Endodermal cell (in vitro differentiated cells): ENCODE measurements around the gene PDGFC. TPM values are rescaled to one million over a fixed set of nuclear protein-coding genes. Genes with fewer than 3 reads are reported as not detected.

Source experiments
- DNase-seq: peaks from one replicate; pipeline ENCODE4 v3.0.0-alpha.2; 2017
- H3K27ac ChIP-seq: 2 replicates; pipeline ENCODE4 v1.5.1; 2013; ENCODE audit warnings: mild to moderate bottlenecking, low read depth, low read length, moderate library complexity
- H3K27me3 ChIP-seq: 2 replicates; pipeline ENCODE4 v1.6.1; 2013; ENCODE audit warnings: mild to moderate bottlenecking, low read length, moderate library complexity; ENCODE audit not compliant: insufficient read depth, control insufficient read depth, poor library complexity, severe bottlenecking
- H3K36me3 ChIP-seq: 2 replicates; pipeline ENCODE4 v1.7.0; 2013; ENCODE audit warnings: mild to moderate bottlenecking, low read length, moderate library complexity; ENCODE audit not compliant: control insufficient read depth, insufficient read depth
- H3K4me1 ChIP-seq: one replicate; pipeline ENCODE4 v1.7.0; 2013; ENCODE audit warnings: low read length; ENCODE audit not compliant: control insufficient read depth, insufficient read depth
- H3K4me3 ChIP-seq: 2 replicates; pipeline ENCODE4 v1.5.1; 2013; ENCODE audit warnings: mild to moderate bottlenecking, low read length, moderate library complexity
- H3K9ac ChIP-seq: 2 replicates; pipeline ENCODE4 v1.6.1; 2013; ENCODE audit warnings: mild to moderate bottlenecking, low read length, moderate library complexity; ENCODE audit not compliant: poor library complexity, severe bottlenecking; ENCODE audit errors: extremely low read depth
- H3K9me3 ChIP-seq: 2 replicates; pipeline ENCODE4 v1.6.1; 2013; ENCODE audit warnings: mild to moderate bottlenecking, low read length, moderate library complexity; ENCODE audit not compliant: control insufficient read depth
- H3K27ac Mint-ChIP-seq: 2 replicates; pipeline ENCODE4 v1.8.0; 2020; ENCODE audit warnings: mixed read lengths
- H3K27me3 Mint-ChIP-seq: 2 replicates; pipeline ENCODE4 v1.8.0; 2021; ENCODE audit warnings: mild to moderate bottlenecking, mixed read lengths; ENCODE audit not compliant: insufficient read depth
- H3K36me3 Mint-ChIP-seq: 2 replicates; pipeline ENCODE4 v1.8.0; 2020; ENCODE audit warnings: low read depth, mixed read lengths
- H3K4me1 Mint-ChIP-seq: 2 replicates; pipeline ENCODE4 v1.8.0; 2020; ENCODE audit warnings: mixed read lengths
- H3K4me3 Mint-ChIP-seq: 2 replicates; pipeline ENCODE4 v1.8.0; 2020; ENCODE audit warnings: mild to moderate bottlenecking, moderate library complexity, mixed read lengths
- H3K9me3 Mint-ChIP-seq: 2 replicates; pipeline ENCODE4 v1.8.0; 2020; ENCODE audit warnings: mild to moderate bottlenecking, mixed read lengths
- WGBS, 2 experiments: methylation state at CpG; one replicate each; pipeline versions ENCODE4 v1.1.5 to v1.1.7; 2013; ENCODE audit warnings: missing lambda C conversion rate in 2 of 2, mixed read lengths in 1 of 2; ENCODE audit not compliant: insufficient coverage in 1 of 2, insufficient read length in 1 of 2; 5-methylcytosine and 5-hydroxymethylcytosine counted together
- total RNA-seq, 2 donors: library from RNA; stranded (reverse); fragmentation: NEBNext Ultra II Directional in 1 of 2; extraction: Animal tissue kit (Norgen Biotek cat#: 25700) in 1 of 2; gene quantifications; 2 replicates in 1 of 2; 3 replicates in 1 of 2; pipeline ENCODE4 v1.2.1, GENCODE V29; 2021
- TF ChIP-seq, protein P1 (sequence below): fragments of 200-600 bp; sonication (generic); conservative IDR thresholded peaks from 2 replicates; pipeline ENCODE4 v1.5.0; 2021; ENCODE audit warnings: antibody characterized with exemption, mild to moderate bottlenecking

Gene PDGFC
- total RNA-seq, 2 donors from 2014 or later: 5.5 to 6.8 TPM

GRCh38 chr4:156923525-156923924 is 48.1 kb downstream of the PDGFC start:
- H3K9me3 Mint-ChIP-seq: peaks cover 7% of the 10 kb centered on the region
- no peaks in the 10 kb centered on the region for H3K4me1 Mint-ChIP-seq
- Histone ChIP-seq H3K9me3 (no peaks in the 10 kb centered on the region), H3K4me3 (no peak overlapping the region), H3K27ac (no peak overlapping the region), H3K4me1 (no peaks in the 10 kb centered on the region), H3K36me3 (no peaks in the 10 kb centered on the region), H3K9ac (no peak overlapping the region), H3K27me3 (no peaks in the 10 kb centered on the region)
- no peaks in the 10 kb centered on the region for H3K36me3 Mint-ChIP-seq
- no peaks in the 10 kb centered on the region for H3K27me3 Mint-ChIP-seq
- no peak overlapping the region for H3K4me3 Mint-ChIP-seq
- no peak for DNase-seq
- WGBS, 2 experiments: 67 to 82% methylated on average over 1 of the region's 1 CpG
- TF ChIP-seq, protein P1, sequence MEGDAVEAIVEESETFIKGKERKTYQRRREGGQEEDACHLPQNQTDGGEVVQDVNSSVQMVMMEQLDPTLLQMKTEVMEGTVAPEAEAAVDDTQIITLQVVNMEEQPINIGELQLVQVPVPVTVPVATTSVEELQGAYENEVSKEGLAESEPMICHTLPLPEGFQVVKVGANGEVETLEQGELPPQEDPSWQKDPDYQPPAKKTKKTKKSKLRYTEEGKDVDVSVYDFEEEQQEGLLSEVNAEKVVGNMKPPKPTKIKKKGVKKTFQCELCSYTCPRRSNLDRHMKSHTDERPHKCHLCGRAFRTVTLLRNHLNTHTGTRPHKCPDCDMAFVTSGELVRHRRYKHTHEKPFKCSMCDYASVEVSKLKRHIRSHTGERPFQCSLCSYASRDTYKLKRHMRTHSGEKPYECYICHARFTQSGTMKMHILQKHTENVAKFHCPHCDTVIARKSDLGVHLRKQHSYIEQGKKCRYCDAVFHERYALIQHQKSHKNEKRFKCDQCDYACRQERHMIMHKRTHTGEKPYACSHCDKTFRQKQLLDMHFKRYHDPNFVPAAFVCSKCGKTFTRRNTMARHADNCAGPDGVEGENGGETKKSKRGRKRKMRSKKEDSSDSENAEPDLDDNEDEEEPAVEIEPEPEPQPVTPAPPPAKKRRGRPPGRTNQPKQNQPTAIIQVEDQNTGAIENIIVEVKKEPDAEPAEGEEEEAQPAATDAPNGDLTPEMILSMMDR: no peak
- H3K27ac Mint-ChIP-seq: no peak overlapping the region

GRCh38 chr4:156915221-156915620 is 56.4 kb downstream of the PDGFC start:
- H3K36me3 ChIP-seq: no peaks in the 10 kb centered on the region
- H3K9me3 Mint-ChIP-seq: no peaks in the 10 kb centered on the region
- H3K27me3 ChIP-seq: no peaks in the 10 kb centered on the region
- H3K27ac ChIP-seq: no peak overlapping the region
- no peaks in the 10 kb centered on the region for H3K36me3 Mint-ChIP-seq
- no peak overlapping the region for H3K4me3 Mint-ChIP-seq
- no peak overlapping the region for H3K9ac ChIP-seq
- H3K4me1 Mint-ChIP-seq: no peaks in the 10 kb centered on the region
- no peaks in the 10 kb centered on the region for H3K9me3 ChIP-seq
- DNase-seq: no peak
- no peak overlapping the region for H3K27ac Mint-ChIP-seq
- no peak overlapping the region for H3K4me3 ChIP-seq
- TF ChIP-seq, protein P1: no peak
- H3K4me1 ChIP-seq: no peaks in the 10 kb centered on the region
- H3K27me3 Mint-ChIP-seq: no peaks in the 10 kb centered on the region
- WGBS, 2 experiments: 91% methylated on average over 2 of the region's 2 CpGs; no CpG with 5 or more reads in 1 of the 2 experiments

- Mint-ChIP-seq H3K4me3 (no peak overlapping the region), H3K27me3 (no peaks in the 10 kb centered on the region), H3K4me1 (no peaks in the 10 kb centered on the region), H3K27ac (no peak overlapping the region), H3K9me3 (no peaks in the 10 kb centered on the region), H3K36me3 (no peaks in the 10 kb centered on the region)
- H3K4me1 ChIP-seq: no peaks in the 10 kb centered on the region
- H3K36me3 ChIP-seq: no peaks in the 10 kb centered on the region
- H3K27me3 ChIP-seq: no peaks in the 10 kb centered on the region
- WGBS, 2 experiments: 99 to 100% methylated on average over 3 to 4 of the region's 4 CpGs
- no peaks in the 10 kb centered on the region for H3K9me3 ChIP-seq
- H3K9ac ChIP-seq: no peak overlapping the region
- TF ChIP-seq, protein P1: no peak
- H3K27ac ChIP-seq: no peak overlapping the region
- no peak for DNase-seq
- H3K4me3 ChIP-seq: no peak overlapping the region
These were observed 58.4 kb downstream of the PDGFC start for GRCh38 chr4:156913234-156913633.
